Subcutaneous adipose tissue (tissue), 4 donors: ENCODE measurements around the gene TAAR9. TPM values are rescaled to one million over a fixed set of nuclear protein-coding genes. Genes with fewer than 3 reads are reported as not detected.

Experiments used
- total RNA-seq, 4 donors: library from RNA; depleted of rRNA; stranded (reverse); fragments of >200 nt; gene quantifications; one replicate each; pipeline ENCODE4 v1.1.0, GENCODE V29; 2016
- TF ChIP-seq, protein P1 (sequence below): fragments of 450-650 bp; IDR thresholded peaks from one replicate; pipeline ENCODE4 v1.5.1; 2016; ENCODE audit warnings: low read depth, mild to moderate bottlenecking, control low read depth, antibody characterized with exemption, moderate library complexity

The TAAR9 gene
- total RNA-seq, 4 donors from 2014 or later: not detected

DNA sequence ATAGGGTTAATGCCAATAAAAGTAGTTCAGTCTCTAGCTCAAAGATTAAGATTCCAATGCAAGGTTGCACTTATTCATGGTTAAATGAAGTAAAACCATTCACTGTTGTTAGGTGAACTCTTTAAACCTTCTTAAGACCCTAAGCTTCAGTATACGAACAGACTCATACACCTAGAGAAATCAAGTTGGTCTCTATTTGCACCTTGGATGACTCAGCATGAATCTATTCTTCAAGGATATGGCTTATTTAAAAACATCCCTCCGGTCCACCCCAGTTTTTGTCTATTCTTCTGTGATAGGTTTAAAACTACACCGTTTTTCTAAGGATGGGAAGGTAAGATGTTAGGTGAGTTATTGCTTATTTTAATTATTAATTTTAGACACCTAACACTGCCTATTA is 932 bp upstream of the TAAR9 start:
- TF ChIP-seq, protein P1, sequence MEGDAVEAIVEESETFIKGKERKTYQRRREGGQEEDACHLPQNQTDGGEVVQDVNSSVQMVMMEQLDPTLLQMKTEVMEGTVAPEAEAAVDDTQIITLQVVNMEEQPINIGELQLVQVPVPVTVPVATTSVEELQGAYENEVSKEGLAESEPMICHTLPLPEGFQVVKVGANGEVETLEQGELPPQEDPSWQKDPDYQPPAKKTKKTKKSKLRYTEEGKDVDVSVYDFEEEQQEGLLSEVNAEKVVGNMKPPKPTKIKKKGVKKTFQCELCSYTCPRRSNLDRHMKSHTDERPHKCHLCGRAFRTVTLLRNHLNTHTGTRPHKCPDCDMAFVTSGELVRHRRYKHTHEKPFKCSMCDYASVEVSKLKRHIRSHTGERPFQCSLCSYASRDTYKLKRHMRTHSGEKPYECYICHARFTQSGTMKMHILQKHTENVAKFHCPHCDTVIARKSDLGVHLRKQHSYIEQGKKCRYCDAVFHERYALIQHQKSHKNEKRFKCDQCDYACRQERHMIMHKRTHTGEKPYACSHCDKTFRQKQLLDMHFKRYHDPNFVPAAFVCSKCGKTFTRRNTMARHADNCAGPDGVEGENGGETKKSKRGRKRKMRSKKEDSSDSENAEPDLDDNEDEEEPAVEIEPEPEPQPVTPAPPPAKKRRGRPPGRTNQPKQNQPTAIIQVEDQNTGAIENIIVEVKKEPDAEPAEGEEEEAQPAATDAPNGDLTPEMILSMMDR: no peak

DNA sequence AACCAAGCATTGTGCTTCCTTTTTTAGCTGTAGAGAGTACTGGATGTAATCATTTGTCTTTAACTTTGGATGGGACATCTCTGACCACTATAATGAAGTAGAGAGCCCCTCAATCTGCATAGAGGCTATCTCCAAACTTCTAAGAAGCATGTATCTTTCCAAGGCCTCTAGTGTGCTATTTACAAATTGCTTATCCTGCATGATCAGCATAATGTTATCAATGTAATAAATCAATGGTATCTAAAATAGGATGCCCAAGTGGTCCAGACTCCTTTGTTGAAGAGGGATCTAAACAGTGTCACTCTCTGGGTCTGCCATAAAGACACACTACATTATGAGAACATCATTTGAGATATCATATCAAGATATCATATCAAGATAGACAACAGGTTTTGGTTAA is 6.7 kb downstream of the TAAR9 start:
- TF ChIP-seq, protein P1: no peak

DNA sequence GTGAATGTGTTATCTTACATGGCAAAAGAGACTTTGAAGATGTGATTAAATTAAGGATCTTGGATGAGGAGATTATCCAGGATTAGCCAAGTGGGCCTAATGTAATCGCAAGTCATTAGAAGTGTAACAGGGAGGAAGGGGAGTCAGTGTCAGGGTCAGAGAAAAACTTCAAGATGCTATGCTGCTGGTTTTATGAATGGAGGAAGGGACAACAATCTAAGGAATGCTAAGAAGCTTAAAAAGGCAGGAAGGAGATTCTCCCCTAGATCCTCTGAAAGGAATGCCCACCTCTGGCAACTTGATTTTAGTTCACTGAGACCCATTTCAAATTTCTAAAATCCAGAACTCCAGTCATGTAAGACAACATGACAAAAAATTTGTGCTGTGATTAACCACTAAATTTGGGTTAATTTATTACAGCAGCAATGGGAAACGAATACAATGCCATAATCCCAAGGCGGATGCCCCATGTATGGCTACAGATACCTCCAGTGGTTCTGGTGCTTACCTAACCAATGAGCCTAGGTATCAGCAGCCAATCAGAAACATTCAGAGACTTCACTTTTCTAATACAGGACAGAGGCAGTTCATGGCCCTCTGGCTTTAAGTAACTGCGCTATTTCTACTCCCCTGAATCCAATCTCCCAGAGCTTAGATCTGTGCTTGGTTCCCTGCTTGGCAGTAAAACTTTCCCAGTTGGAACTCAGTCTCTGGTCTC is 10.8 kb downstream of the TAAR9 start:
- TF ChIP-seq, protein P1: no peak

DNA sequence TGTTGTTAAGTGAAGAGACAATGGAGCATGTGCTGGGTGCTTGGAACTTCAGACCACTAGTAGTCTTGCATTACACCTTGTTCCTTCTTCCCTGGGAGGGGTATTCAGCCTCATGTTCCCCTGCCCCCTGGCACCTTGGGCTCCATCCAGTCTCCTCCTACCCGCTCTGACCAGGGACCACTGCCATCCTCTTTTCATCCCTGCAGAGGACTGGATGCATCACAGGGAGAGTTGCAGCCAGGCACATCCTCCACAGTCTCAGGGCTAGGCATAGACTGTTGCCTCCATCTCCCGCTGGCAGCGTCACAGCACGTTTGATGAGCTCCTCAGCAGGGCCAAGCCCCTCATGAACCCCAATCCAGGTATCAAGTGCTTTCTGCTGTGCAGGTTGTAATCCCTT is 13.1 kb downstream of the TAAR9 start:
- TF ChIP-seq, protein P1: no peak

DNA sequence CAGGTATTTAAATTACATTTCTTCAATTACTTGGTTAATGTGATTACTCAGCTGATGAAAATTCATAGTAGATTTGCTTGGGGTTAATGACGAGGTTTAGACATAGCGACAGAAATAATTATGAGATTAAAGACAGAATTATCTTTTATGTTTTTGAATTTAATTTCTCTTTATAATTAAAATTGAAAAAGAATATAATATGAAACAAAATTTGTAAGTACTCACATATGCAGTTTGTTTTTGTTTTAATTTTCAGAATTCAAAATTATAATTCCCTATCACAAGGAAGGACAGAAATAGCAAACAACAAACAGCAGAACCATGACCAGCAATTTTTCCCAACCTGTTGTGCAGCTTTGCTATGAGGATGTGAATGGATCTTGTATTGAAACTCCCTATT is 14.3 kb downstream of the TAAR9 start, which contains the start of gene TAAR8:
Gene TAAR8, plus strand, starts transcription at position 301 of the 400 bp plus-strand sequence. Its CDS starts 21 bp downstream, at position 322.
- TF ChIP-seq, protein P1: no peak

DNA sequence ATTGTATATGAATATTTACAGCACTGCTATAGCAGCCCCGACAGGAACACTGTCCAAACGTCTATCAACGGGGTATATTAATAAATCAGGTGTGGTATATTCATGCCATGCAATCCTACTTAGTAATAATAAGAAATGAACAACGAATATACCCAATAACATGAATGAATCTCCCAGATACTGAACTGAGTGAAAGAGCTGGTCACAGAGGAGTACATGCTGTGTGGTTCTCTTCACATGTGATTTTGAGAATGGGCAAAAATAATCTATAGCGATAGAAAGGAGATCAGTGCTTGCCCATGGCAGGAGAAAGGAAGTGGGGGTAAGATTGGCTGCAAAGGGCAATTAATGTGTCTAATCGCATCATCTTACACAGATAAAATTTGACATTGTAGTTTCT is 28.3 kb downstream of the TAAR9 start:
- TF ChIP-seq, protein P1: no peak

DNA sequence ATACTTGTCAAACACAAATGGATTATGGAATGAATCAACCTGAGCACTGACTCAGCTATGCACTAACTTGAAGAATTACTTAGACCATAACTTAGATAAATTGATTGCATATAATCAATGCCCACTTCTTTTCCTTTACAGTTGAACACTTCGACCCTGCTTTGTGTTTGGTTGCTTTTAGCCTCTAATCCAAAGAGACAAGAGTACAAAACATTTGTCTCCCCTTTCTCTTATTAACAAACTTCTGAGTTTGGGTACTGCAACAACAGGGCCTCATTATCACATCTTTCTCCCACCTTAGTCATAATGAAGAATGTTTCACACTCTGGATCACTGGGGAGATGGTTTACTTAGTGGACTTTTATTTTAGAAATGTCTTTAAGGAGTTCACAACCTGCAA is 29.5 kb downstream of the TAAR9 start:
- TF ChIP-seq, protein P1: no peak
